ENCODE measurements around the gene ALPL.

DNA sequence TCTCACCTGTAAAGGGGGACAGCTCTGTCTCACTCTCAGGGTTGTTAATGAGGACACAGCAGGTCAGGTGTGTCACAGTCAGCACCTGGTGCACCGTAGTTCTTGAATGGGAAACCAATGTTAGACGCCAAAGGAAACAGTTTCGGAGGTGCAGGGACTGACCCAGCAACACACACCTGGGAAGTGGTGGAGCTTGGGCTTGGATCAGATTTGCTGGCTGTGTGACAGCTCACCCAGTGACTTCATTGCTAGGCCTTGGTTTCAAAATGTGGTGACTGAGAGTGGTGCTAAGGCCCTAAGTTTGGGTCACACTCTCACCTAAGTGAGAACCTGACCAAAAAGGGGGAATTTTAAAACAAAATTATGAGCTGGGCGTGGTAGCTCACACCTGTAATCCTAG lies 34.9 kb downstream of the ALPL start:
- TF ChIP-seq, protein P1, sequence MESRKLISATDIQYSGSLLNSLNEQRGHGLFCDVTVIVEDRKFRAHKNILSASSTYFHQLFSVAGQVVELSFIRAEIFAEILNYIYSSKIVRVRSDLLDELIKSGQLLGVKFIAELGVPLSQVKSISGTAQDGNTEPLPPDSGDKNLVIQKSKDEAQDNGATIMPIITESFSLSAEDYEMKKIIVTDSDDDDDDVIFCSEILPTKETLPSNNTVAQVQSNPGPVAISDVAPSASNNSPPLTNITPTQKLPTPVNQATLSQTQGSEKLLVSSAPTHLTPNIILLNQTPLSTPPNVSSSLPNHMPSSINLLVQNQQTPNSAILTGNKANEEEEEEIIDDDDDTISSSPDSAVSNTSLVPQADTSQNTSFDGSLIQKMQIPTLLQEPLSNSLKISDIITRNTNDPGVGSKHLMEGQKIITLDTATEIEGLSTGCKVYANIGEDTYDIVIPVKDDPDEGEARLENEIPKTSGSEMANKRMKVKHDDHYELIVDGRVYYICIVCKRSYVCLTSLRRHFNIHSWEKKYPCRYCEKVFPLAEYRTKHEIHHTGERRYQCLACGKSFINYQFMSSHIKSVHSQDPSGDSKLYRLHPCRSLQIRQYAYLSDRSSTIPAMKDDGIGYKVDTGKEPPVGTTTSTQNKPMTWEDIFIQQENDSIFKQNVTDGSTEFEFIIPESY (IDR thresholded peaks at IDR 0.05): no peak
- TF ChIP-seq FOXM1 (IDR thresholded peaks at IDR 0.05; ENCODE audit: low read depth, low read length): no peak
- TF ChIP-seq, protein P2, sequence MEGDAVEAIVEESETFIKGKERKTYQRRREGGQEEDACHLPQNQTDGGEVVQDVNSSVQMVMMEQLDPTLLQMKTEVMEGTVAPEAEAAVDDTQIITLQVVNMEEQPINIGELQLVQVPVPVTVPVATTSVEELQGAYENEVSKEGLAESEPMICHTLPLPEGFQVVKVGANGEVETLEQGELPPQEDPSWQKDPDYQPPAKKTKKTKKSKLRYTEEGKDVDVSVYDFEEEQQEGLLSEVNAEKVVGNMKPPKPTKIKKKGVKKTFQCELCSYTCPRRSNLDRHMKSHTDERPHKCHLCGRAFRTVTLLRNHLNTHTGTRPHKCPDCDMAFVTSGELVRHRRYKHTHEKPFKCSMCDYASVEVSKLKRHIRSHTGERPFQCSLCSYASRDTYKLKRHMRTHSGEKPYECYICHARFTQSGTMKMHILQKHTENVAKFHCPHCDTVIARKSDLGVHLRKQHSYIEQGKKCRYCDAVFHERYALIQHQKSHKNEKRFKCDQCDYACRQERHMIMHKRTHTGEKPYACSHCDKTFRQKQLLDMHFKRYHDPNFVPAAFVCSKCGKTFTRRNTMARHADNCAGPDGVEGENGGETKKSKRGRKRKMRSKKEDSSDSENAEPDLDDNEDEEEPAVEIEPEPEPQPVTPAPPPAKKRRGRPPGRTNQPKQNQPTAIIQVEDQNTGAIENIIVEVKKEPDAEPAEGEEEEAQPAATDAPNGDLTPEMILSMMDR (IDR thresholded peaks at IDR 0.05 in 2 of 3, conservative IDR thresholded peaks at IDR 0.05 in 1 of 3; ENCODE audit: control insufficient read depth in 2 of 3, extremely low read depth in 1 of 3, insufficient read depth in 1 of 3, low read depth in 3 of 3, low read length in 3 of 3): no peak
- TF ChIP-seq, protein P3, sequence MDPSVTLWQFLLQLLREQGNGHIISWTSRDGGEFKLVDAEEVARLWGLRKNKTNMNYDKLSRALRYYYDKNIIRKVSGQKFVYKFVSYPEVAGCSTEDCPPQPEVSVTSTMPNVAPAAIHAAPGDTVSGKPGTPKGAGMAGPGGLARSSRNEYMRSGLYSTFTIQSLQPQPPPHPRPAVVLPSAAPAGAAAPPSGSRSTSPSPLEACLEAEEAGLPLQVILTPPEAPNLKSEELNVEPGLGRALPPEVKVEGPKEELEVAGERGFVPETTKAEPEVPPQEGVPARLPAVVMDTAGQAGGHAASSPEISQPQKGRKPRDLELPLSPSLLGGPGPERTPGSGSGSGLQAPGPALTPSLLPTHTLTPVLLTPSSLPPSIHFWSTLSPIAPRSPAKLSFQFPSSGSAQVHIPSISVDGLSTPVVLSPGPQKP (IDR thresholded peaks at IDR 0.05; ENCODE audit: low read depth, low read length): no peak
- no peak for TF ChIP-seq RAD21 (IDR thresholded peaks at IDR 0.05; ENCODE audit: insufficient read depth, low read depth, low read length)
- TF ChIP-seq SIX5 (IDR thresholded peaks at IDR 0.05; ENCODE audit: low read depth, low read length, severe bottlenecking): no peak
- TF ChIP-seq EP300 (IDR thresholded peaks at IDR 0.05; ENCODE audit: borderline replicate concordance in 1 of 2, control insufficient read depth in 1 of 2, low read depth in 2 of 2, low read length in 2 of 2): no peak

Measured in GM12878 (cell line).